ENCODE data around the gene C10orf62. TPM values are rescaled to one million over a fixed set of nuclear protein-coding genes. Genes with fewer than 3 reads are reported as not detected.

The C10orf62 gene
- total and polyA plus RNA-seq, 2 of the 13 experiments (the other 11 are each of a cell fraction or from before 2014, with no cell fraction given) = 0.61 to 1.6 TPM

GRCh38 chr10:97640174-97640867 lies 50.8 kb downstream of the C10orf62 start, which contains the start of gene PI4K2A (continued):
- TF ChIP-seq, protein P1, sequence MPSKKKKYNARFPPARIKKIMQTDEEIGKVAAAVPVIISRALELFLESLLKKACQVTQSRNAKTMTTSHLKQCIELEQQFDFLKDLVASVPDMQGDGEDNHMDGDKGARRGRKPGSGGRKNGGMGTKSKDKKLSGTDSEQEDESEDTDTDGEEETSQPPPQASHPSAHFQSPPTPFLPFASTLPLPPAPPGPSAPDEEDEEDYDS (CRISPR knock-in tag; IDR thresholded peaks at IDR 0.05) = peak; percentile 89
- TF ChIP-seq ZNF549 (CRISPR knock-in tag; IDR thresholded peaks at IDR 0.05) (no peak), ZNF598 (CRISPR knock-in tag; IDR thresholded peaks at IDR 0.05; ENCODE audit: borderline replicate concordance) (0 out of 2 replicates have a peak, but pooled peaks have one; percentile 25), HNRNPLL (IDR thresholded peaks at IDR 0.05; ENCODE audit: low read depth, low read length, poor library complexity, severe bottlenecking) (peak; percentile 93), ZMYM4 (CRISPR knock-in tag; IDR thresholded peaks at IDR 0.05) (peak; percentile 94), ZBTB39 (CRISPR knock-in tag; IDR thresholded peaks at IDR 0.05) (no peak), MXI1 (IDR thresholded peaks at IDR 0.05; ENCODE audit: borderline replicate concordance, low read depth, low read length) (peak; percentile 88), XRCC5 (optimal IDR thresholded peaks at IDR 0.05; ENCODE audit: low read length) (peak; percentile 41), ZFP36L1 (CRISPR knock-in tag; IDR thresholded peaks at IDR 0.05) (no peak), ZGPAT (CRISPR knock-in tag; IDR thresholded peaks at IDR 0.05) (0 out of 2 replicates have a peak, but pooled peaks have one; percentile 26), CEBPG (CRISPR knock-in tag; IDR thresholded peaks at IDR 0.05) (peak; percentile 83), THYN1 (CRISPR knock-in tag; IDR thresholded peaks at IDR 0.05; ENCODE audit: borderline replicate concordance, low read depth) (no peak), ZBTB4 (CRISPR knock-in tag; IDR thresholded peaks at IDR 0.05; ENCODE audit: borderline replicate concordance) (no peak), ZNF274 (CRISPR knock-in tag; IDR thresholded peaks at IDR 0.05) (0 out of 2 replicates have a peak, but pooled peaks have one; percentile 51)
- TF ChIP-seq, protein P2, sequence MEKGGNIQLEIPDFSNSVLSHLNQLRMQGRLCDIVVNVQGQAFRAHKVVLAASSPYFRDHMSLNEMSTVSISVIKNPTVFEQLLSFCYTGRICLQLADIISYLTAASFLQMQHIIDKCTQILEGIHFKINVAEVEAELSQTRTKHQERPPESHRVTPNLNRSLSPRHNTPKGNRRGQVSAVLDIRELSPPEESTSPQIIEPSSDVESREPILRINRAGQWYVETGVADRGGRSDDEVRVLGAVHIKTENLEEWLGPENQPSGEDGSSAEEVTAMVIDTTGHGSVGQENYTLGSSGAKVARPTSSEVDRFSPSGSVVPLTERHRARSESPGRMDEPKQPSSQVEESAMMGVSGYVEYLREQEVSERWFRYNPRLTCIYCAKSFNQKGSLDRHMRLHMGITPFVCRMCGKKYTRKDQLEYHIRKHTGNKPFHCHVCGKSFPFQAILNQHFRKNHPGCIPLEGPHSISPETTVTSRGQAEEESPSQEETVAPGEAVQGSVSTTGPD (CRISPR knock-in tag; IDR thresholded peaks at IDR 0.05) = no peak
- TF ChIP-seq, protein P3, sequence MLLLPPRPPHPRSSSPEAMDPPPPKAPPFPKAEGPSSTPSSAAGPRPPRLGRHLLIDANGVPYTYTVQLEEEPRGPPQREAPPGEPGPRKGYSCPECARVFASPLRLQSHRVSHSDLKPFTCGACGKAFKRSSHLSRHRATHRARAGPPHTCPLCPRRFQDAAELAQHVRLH (CRISPR knock-in tag; IDR thresholded peaks at IDR 0.05; ENCODE audit: borderline replicate concordance, low read depth) = peak; percentile 40; the same call in 1 of the 2 replicates
- TF ChIP-seq, protein P4, sequence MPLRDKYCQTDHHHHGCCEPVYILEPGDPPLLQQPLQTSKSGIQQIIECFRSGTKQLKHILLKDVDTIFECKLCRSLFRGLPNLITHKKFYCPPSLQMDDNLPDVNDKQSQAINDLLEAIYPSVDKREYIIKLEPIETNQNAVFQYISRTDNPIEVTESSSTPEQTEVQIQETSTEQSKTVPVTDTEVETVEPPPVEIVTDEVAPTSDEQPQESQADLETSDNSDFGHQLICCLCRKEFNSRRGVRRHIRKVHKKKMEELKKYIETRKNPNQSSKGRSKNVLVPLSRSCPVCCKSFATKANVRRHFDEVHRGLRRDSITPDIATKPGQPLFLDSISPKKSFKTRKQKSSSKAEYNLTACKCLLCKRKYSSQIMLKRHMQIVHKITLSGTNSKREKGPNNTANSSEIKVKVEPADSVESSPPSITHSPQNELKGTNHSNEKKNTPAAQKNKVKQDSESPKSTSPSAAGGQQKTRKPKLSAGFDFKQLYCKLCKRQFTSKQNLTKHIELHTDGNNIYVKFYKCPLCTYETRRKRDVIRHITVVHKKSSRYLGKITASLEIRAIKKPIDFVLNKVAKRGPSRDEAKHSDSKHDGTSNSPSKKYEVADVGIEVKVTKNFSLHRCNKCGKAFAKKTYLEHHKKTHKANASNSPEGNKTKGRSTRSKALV (CRISPR knock-in tag; IDR thresholded peaks at IDR 0.05) = no peak
